ENCODE measurements around the gene PTPRT. TPM values are rescaled to one million over a fixed set of nuclear protein-coding genes. Genes with fewer than 3 reads are reported as not detected.

The PTPRT gene
- total and polyA plus RNA-seq, 2 of the 4 experiments (the other 2 are of a cell fraction): not detected

- Histone ChIP-seq H4K8ac (ENCODE audit: low read depth in 2 of 2, low read length in 2 of 2) (no peak overlapping the region), H3K4ac (ENCODE audit: low read depth, low read length) (no peak overlapping the region), H2AFZ (replicated peaks; ENCODE audit: low read length, poor library complexity) (no peak overlapping the region), H3K4me2 (ENCODE audit: low read depth, low read length) (no peak overlapping the region), H3K27ac (ENCODE audit: insufficient read depth, low read length) (no peak overlapping the region), H2AK9ac (replicated peaks; ENCODE audit: low read depth, low read length, poor library complexity) (no peak overlapping the region), H3K23ac (ENCODE audit: low read depth, low read length) (no peak overlapping the region), H3K9me1 (ENCODE audit: insufficient read depth, low read length) (no peaks in the 10 kb centered on the region), H3K9ac (ENCODE audit: low read depth, low read length) (no peak overlapping the region), H3K27me3 (ENCODE audit: control insufficient read depth, insufficient read depth, low read length) (no peaks in the 10 kb centered on the region), H3K14ac (replicated peaks; ENCODE audit: low read depth, low read length) (no peak overlapping the region), H2BK15ac (ENCODE audit: low read depth, low read length) (no peak overlapping the region), H3K56ac (ENCODE audit: extremely low read depth, insufficient read depth, low read length) (no peak overlapping the region), H3K9me3 (ENCODE audit: control insufficient read depth, insufficient read depth, low read length) (peaks cover 26% of the 10 kb centered on the region), H4K91ac (ENCODE audit: insufficient read depth, low read depth, low read length) (no peak overlapping the region), H3K36me3 (ENCODE audit: control insufficient read depth, insufficient read depth, low read length) (no peaks in the 10 kb centered on the region), H2BK120ac (ENCODE audit: low read depth, low read length) (no peak overlapping the region), H3K79me1 (ENCODE audit: low read depth in 1 of 2, low read length in 2 of 2) (no peaks in the 10 kb centered on the region), H2BK5ac (ENCODE audit: low read depth, low read length, poor library complexity, severe bottlenecking) (no peak overlapping the region), H3K18ac (ENCODE audit: low read depth, low read length) (no peak overlapping the region), H2AK5ac (ENCODE audit: low read depth, low read length) (no peak overlapping the region), H4K5ac (ENCODE audit: low read depth, low read length) (no peak overlapping the region), H3K4me3 (ENCODE audit: insufficient read depth, low read depth, low read length) (no peak overlapping the region), H2BK20ac (ENCODE audit: low read depth, low read length) (no peak overlapping the region), H4K20me1 (ENCODE audit: insufficient read depth, low read length) (no peaks in the 10 kb centered on the region), H3K4me1 (ENCODE audit: control insufficient read depth, insufficient read depth, low read length) (no peaks in the 10 kb centered on the region)
- no peak for TF ChIP-seq CEBPB (IDR thresholded peaks at IDR 0.05; ENCODE audit: low read depth, low read length)
- no peak for TF ChIP-seq SMC3 (IDR thresholded peaks at IDR 0.05; ENCODE audit: low read depth, low read length)
- no peak for TF ChIP-seq MAZ (IDR thresholded peaks at IDR 0.05; ENCODE audit: borderline replicate concordance, low read depth, low read length)
- no peak for TF ChIP-seq USF2 (IDR thresholded peaks at IDR 0.05; ENCODE audit: low read depth, low read length)
- TF ChIP-seq MAFK (IDR thresholded peaks at IDR 0.05; ENCODE audit: low read depth, low read length): no peak
- TF ChIP-seq MXI1 (IDR thresholded peaks at IDR 0.05; ENCODE audit: borderline replicate concordance, low read depth, low read length): no peak
- no peak for TF ChIP-seq ELK1 (IDR thresholded peaks at IDR 0.05; ENCODE audit: borderline replicate concordance, low read depth, low read length)
- no peak for TF ChIP-seq RAD21 (IDR thresholded peaks at IDR 0.05; ENCODE audit: low read length)
- no peak for TF ChIP-seq NFE2L2 (IDR thresholded peaks at IDR 0.05; ENCODE audit: low read depth, low read length)
- TF ChIP-seq FOS (IDR thresholded peaks at IDR 0.05; ENCODE audit: low read depth, low read length): no peak
- no peak for TF ChIP-seq RFX5 (IDR thresholded peaks at IDR 0.05; ENCODE audit: low read depth, low read length)
- no peak for TF ChIP-seq CHD1 (IDR thresholded peaks at IDR 0.05; ENCODE audit: low read depth, low read length)
- no peak for TF ChIP-seq CTCF (conservative IDR thresholded peaks at IDR 0.05; ENCODE audit: low read depth, low read length)
- TF ChIP-seq BHLHE40 (IDR thresholded peaks at IDR 0.05; ENCODE audit: low read depth, low read length): no peak
- DNase-seq (no peak), ATAC-seq (ENCODE audit: low read depth) (no peak)
- POLR2A ChIA-PET (ENCODE audit: unreplicated experiment): no interaction called here
- BruUV-seq (replicated peaks): no TSS peak
- intact Hi-C loops (cut with micrococcal nuclease): no loop called here
- CTCF ChIA-PET: no interaction called here
- no CpG with 5 or more reads among the region's 2 CpGs for WGBS, 2 experiments (ENCODE audit: extremely low coverage in 2 of 2, insufficient read length in 1 of 2)
- in situ Hi-C loops (cut with MboI; ENCODE audit: low sequenced_read_pairs): no loop called here
- dilution Hi-C loops (cut with HindIII; ENCODE audit: low sequenced_read_pairs, unreplicated experiment): no loop called here
Measured at GRCh38 chr20:42919316-42919715, 270.4 kb downstream of the PTPRT start.

Data from IMR-90 (cell line).